Measurements from ENCODE around the gene PLD1. TPM values are rescaled to one million over a fixed set of nuclear protein-coding genes. Genes with fewer than 3 reads are reported as not detected.
A peak's percentile ranks its signal among the peaks of the same experiment; 100 is the strongest.

The PLD1 gene
- total RNA-seq, 1 donor from 2014 or later: 31.3 TPM

GRCh38 chr3:171828902-171829770, 18.9 kb upstream of the PLD1 start:
- Histone ChIP-seq H3K36me3 (ENCODE audit: control insufficient read depth in 3 of 3, insufficient read depth in 3 of 3, low read length in 3 of 3) (no peaks in the 10 kb centered on the region), H3K4me1 (ENCODE audit: control insufficient read depth in 3 of 3, insufficient read depth in 3 of 3, low read length in 3 of 3) (peaks cover under 1 to 13% (median 10%) of the 10 kb centered on the region in 3 donors), H3K9me3 (ENCODE audit: control insufficient read depth in 3 of 3, low read length in 3 of 3) (no peaks in the 10 kb centered on the region), H3K27me3 (ENCODE audit: control insufficient read depth in 3 of 3, insufficient read depth in 3 of 3, low read length in 3 of 3) (no peaks in the 10 kb centered on the region), H3K4me3 (ENCODE audit: low read length in 3 of 3) (no peak overlapping the region), H3K27ac (ENCODE audit: low read depth, low read length) (no peak overlapping the region), H3K9ac (ENCODE audit: low read depth in 1 of 3, low read length in 3 of 3) (no peak overlapping the region)

DNA sequence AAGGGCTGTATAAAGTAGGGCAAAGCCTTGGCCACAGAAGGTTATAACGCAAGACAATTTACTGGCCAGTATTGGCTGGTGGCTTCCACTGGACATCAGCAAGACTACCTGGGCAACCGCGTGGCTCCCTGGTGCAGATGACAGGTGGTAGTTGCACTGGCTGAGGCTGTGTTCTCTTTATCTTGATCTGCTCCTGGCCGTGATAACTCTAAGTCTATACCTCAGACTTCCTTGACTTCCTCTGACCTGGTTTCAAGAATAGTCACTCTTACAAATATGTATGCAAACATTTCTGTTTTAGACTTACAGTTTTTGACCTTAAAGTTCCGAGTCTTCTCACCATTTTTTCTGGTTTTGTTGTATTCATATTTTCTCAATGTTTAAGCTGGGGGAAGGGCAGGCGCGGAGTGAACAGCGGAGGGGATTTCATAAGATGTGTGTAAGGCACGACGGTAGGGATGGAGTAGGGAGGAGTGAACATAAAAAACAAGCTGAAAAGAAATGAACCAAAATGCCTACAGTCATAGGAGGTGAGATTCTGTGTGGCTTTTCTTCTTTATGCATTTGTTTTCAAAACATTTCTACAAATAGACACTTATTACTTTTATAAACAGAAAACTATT, 17.7 kb upstream of the PLD1 start:
- Histone ChIP-seq H3K27ac (ENCODE audit: low read depth, low read length) (no peak overlapping the region), H3K27me3 (ENCODE audit: control insufficient read depth in 3 of 3, insufficient read depth in 3 of 3, low read length in 3 of 3) (no peaks in the 10 kb centered on the region), H3K9me3 (ENCODE audit: control insufficient read depth in 3 of 3, low read length in 3 of 3) (no peaks in the 10 kb centered on the region)

GRCh38 chr3:171827385-171827784, 17.1 kb upstream of the PLD1 start:
- no peaks in the 10 kb centered on the region for H3K36me3 ChIP-seq (ENCODE audit: control insufficient read depth in 3 of 3, insufficient read depth in 3 of 3, low read length in 3 of 3)
- H3K4me3 ChIP-seq (ENCODE audit: low read length in 3 of 3): no peak overlapping the region
- H3K27ac ChIP-seq (ENCODE audit: low read depth, low read length): no peak overlapping the region
- H3K9me3 ChIP-seq (ENCODE audit: control insufficient read depth in 3 of 3, low read length in 3 of 3): no peaks in the 10 kb centered on the region
- H3K27me3 ChIP-seq (ENCODE audit: control insufficient read depth in 3 of 3, insufficient read depth in 3 of 3, low read length in 3 of 3): no peaks in the 10 kb centered on the region
- peaks cover 0 to 9% (median 8%) of the 10 kb centered on the region in 3 donors for H3K4me1 ChIP-seq (ENCODE audit: control insufficient read depth in 3 of 3, insufficient read depth in 3 of 3, low read length in 3 of 3)
- H3K9ac ChIP-seq (ENCODE audit: low read depth in 1 of 3, low read length in 3 of 3): no peak overlapping the region

More for the DNA sequence above, 17.7 kb upstream of the PLD1 start:
- Histone ChIP-seq H3K36me3 (ENCODE audit: control insufficient read depth in 3 of 3, insufficient read depth in 3 of 3, low read length in 3 of 3) (no peaks in the 10 kb centered on the region), H3K9ac (ENCODE audit: low read depth in 1 of 3, low read length in 3 of 3) (no peak overlapping the region), H3K4me1 (ENCODE audit: control insufficient read depth in 3 of 3, insufficient read depth in 3 of 3, low read length in 3 of 3) (peaks cover 0 to 9% (median 8%) of the 10 kb centered on the region in 3 donors), H3K4me3 (ENCODE audit: low read length in 3 of 3) (no peak overlapping the region)

GRCh38 chr3:171825222-171825828, 15.0 kb upstream of the PLD1 start:
- Histone ChIP-seq H3K4me3 (ENCODE audit: low read length in 3 of 3) (no peak overlapping the region), H3K27ac (ENCODE audit: low read depth, low read length) (peak overlapping the region; percentile 42), H3K36me3 (ENCODE audit: control insufficient read depth in 3 of 3, insufficient read depth in 3 of 3, low read length in 3 of 3) (no peaks in the 10 kb centered on the region), H3K9ac (ENCODE audit: low read depth in 1 of 3, low read length in 3 of 3) (no peak overlapping the region), H3K9me3 (ENCODE audit: control insufficient read depth in 3 of 3, low read length in 3 of 3) (no peaks in the 10 kb centered on the region), H3K27me3 (ENCODE audit: control insufficient read depth in 3 of 3, insufficient read depth in 3 of 3, low read length in 3 of 3) (no peaks in the 10 kb centered on the region), H3K4me1 (ENCODE audit: control insufficient read depth in 3 of 3, insufficient read depth in 3 of 3, low read length in 3 of 3) (peaks cover 0 to 9% (median 8%) of the 10 kb centered on the region in 3 donors)

DNA sequence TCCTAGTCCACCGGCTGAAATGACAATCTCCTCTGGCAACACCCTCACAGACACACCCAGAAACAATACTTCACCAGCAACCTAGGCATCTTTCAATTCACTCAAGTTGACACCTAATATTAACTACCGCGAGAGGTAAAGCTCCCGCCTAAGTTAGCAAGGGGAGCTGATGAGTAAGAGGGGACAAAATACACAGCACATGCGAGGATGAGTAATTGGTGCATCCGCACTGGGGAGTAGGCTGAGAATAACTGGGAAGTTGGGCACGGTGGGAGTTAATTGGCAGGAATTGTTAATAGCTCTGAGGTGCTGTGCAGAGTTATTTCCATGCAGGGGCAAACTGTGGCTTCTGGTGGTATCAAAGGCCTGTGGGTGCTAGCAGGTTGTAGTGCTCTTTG, 14.5 kb upstream of the PLD1 start:
- Histone ChIP-seq H3K36me3 (ENCODE audit: control insufficient read depth in 3 of 3, insufficient read depth in 3 of 3, low read length in 3 of 3) (no peaks in the 10 kb centered on the region), H3K27ac (ENCODE audit: low read depth, low read length) (peak overlapping the region; percentile 42), H3K9ac (ENCODE audit: low read depth in 1 of 3, low read length in 3 of 3) (no peak overlapping the region), H3K4me3 (ENCODE audit: low read length in 3 of 3) (no peak overlapping the region), H3K27me3 (ENCODE audit: control insufficient read depth in 3 of 3, insufficient read depth in 3 of 3, low read length in 3 of 3) (no peaks in the 10 kb centered on the region), H3K4me1 (ENCODE audit: control insufficient read depth in 3 of 3, insufficient read depth in 3 of 3, low read length in 3 of 3) (peaks cover 0 to 9% (median 8%) of the 10 kb centered on the region in 3 donors), H3K9me3 (ENCODE audit: control insufficient read depth in 3 of 3, low read length in 3 of 3) (no peaks in the 10 kb centered on the region)

GRCh38 chr3:171824116-171824515, 13.8 kb upstream of the PLD1 start:
- H3K27me3 ChIP-seq (ENCODE audit: control insufficient read depth in 3 of 3, insufficient read depth in 3 of 3, low read length in 3 of 3): no peaks in the 10 kb centered on the region
- no peaks in the 10 kb centered on the region for H3K9me3 ChIP-seq (ENCODE audit: control insufficient read depth in 3 of 3, low read length in 3 of 3)
- H3K36me3 ChIP-seq (ENCODE audit: control insufficient read depth in 3 of 3, insufficient read depth in 3 of 3, low read length in 3 of 3): no peaks in the 10 kb centered on the region
- H3K27ac ChIP-seq (ENCODE audit: low read depth, low read length): no peak overlapping the region
- H3K4me1 ChIP-seq (ENCODE audit: control insufficient read depth in 3 of 3, insufficient read depth in 3 of 3, low read length in 3 of 3): peaks cover 0 to 9% (median 8%) of the 10 kb centered on the region in 3 donors
- H3K9ac ChIP-seq (ENCODE audit: low read depth in 1 of 3, low read length in 3 of 3): no peak overlapping the region
- no peak overlapping the region for H3K4me3 ChIP-seq (ENCODE audit: low read length in 3 of 3)

DNA sequence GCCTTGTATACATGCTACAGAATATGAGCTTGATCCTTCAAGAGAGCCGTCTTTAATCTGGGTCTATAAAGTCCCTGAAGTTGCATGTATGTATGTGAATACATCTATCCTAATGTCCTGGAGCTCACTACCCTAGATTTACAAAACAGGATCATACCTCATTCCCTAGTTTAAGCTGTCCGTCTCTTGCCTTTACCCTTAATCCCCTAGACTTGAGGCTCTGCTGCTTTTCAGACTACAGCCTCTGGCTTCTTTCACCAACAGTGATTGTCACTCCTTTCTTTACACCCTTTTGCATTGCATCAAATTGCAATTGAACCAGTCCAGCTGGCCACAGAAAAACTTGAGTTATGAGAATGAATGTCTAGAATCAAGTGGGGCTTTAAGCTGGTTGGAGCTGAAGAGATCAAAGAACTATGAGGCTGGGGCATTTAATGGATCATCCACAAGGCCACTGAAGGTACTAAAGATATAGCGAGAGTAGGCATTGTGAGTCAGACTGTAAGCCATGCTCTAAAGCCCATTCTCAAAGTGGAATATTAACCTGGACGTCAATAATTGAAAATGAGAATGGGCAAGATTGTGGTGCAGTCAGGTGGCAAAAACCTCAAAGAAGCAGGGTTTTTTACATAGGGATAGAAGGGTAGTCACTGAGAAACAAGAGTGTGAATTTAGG, 12.3 kb upstream of the PLD1 start:
- Histone ChIP-seq H3K9ac (ENCODE audit: low read depth in 1 of 3, low read length in 3 of 3) (no peak overlapping the region), H3K4me1 (ENCODE audit: control insufficient read depth in 3 of 3, insufficient read depth in 3 of 3, low read length in 3 of 3) (peaks cover 0 to 9% (median 8%) of the 10 kb centered on the region in 3 donors), H3K27me3 (ENCODE audit: control insufficient read depth in 3 of 3, insufficient read depth in 3 of 3, low read length in 3 of 3) (no peaks in the 10 kb centered on the region), H3K27ac (ENCODE audit: low read depth, low read length) (no peak overlapping the region), H3K9me3 (ENCODE audit: control insufficient read depth in 3 of 3, low read length in 3 of 3) (no peaks in the 10 kb centered on the region), H3K4me3 (ENCODE audit: low read length in 3 of 3) (no peak overlapping the region), H3K36me3 (ENCODE audit: control insufficient read depth in 3 of 3, insufficient read depth in 3 of 3, low read length in 3 of 3) (no peaks in the 10 kb centered on the region)

- Histone ChIP-seq H3K27ac (ENCODE audit: low read depth, low read length) (no peak overlapping the region), H3K4me1 (ENCODE audit: control insufficient read depth in 3 of 3, insufficient read depth in 3 of 3, low read length in 3 of 3) (peaks cover 0 to 9% (median 8%) of the 10 kb centered on the region in 3 donors), H3K9ac (ENCODE audit: low read depth in 1 of 3, low read length in 3 of 3) (no peak overlapping the region)
These were observed 11.6 kb upstream of the PLD1 start for GRCh38 chr3:171821778-171822358.

GRCh38 chr3:171821044-171821443, 10.8 kb upstream of the PLD1 start:
- no peaks in the 10 kb centered on the region for H3K36me3 ChIP-seq (ENCODE audit: control insufficient read depth in 3 of 3, insufficient read depth in 3 of 3, low read length in 3 of 3)
- H3K27ac ChIP-seq (ENCODE audit: low read depth, low read length): no peak overlapping the region
- H3K27me3 ChIP-seq (ENCODE audit: control insufficient read depth in 3 of 3, insufficient read depth in 3 of 3, low read length in 3 of 3): no peaks in the 10 kb centered on the region
- H3K9ac ChIP-seq (ENCODE audit: low read depth in 1 of 3, low read length in 3 of 3): no peak overlapping the region
- H3K4me3 ChIP-seq (ENCODE audit: low read length in 3 of 3): no peak overlapping the region
- H3K4me1 ChIP-seq (ENCODE audit: control insufficient read depth in 3 of 3, insufficient read depth in 3 of 3, low read length in 3 of 3): peaks cover 0 to 9% (median 8%) of the 10 kb centered on the region in 3 donors
- H3K9me3 ChIP-seq (ENCODE audit: control insufficient read depth in 3 of 3, low read length in 3 of 3): no peaks in the 10 kb centered on the region

More at GRCh38 chr3:171821778-171822358, 11.6 kb upstream of the PLD1 start:
- H3K27me3 ChIP-seq (ENCODE audit: control insufficient read depth in 3 of 3, insufficient read depth in 3 of 3, low read length in 3 of 3): no peaks in the 10 kb centered on the region
- H3K4me3 ChIP-seq (ENCODE audit: low read length in 3 of 3): no peak overlapping the region
- no peaks in the 10 kb centered on the region for H3K9me3 ChIP-seq (ENCODE audit: control insufficient read depth in 3 of 3, low read length in 3 of 3)
- H3K36me3 ChIP-seq (ENCODE audit: control insufficient read depth in 3 of 3, insufficient read depth in 3 of 3, low read length in 3 of 3): no peaks in the 10 kb centered on the region

Measured in skeletal muscle tissue (tissue), 4 donors.